ENCODE data around the gene ZNF549.

The ZNF549 gene

DNA sequence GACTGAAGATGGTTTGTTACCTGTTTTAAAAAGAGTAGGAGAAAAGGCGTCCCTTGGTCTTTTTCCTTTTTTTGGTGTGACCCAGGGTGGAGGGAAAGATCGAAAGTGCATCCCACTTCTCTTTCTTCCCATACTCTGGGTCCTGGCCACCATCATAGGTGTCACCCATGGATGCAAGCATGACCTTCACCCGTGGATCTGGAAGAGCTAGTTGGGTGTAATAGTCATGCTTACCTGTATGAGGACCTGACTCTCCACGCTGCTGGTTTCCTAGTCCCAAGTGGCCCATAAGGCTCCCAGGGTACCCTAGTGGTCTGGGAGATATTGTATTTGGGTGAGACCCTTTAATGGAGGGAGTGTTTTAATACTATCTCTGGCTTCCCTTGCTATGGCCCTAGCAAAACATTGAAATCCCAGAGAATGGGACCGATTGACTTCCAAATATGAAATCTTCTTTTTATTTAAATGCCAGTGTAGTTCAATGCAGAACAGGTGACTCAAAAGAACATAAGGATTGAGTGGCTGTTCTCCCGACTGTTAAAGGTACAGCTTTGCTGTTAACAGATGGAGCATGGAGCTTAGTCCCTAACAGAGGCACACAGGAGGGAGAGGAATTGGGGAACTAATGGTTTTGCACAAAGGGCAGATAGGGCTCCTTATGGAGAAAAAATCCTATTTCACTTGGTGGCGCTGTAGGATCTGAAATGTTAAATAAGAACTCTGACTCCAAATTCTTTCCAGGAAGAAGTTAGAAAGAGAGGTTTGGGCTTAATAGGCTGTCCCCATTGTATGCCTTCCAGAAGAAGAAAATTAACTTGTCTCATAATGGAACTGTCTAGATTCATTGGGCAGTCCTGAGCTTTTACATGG lies 39.5 kb downstream of the ZNF549 start:
- no peak for DNase-seq (ENCODE audit: low read depth)

DNA sequence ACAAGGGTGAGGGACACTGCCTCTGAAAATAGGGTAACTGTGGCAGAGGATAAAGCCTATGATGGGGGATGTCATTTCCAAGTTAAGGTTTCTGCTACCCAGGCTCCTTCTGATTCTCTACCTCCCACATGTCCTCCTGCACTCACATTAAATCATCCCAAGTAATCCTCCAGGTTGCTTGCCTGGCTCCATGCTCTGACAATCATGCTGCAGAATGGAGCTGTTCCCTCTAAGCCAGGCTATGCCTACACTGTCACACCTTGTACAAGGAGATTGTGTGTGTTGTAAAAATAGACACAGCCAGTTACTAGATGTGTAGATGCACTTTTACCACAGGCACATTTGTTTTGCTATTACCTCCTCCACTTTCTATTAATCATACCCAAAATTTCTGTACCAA lies 43.6 kb downstream of the ZNF549 start:
- DNase-seq (ENCODE audit: low read depth), result no peak

DNA sequence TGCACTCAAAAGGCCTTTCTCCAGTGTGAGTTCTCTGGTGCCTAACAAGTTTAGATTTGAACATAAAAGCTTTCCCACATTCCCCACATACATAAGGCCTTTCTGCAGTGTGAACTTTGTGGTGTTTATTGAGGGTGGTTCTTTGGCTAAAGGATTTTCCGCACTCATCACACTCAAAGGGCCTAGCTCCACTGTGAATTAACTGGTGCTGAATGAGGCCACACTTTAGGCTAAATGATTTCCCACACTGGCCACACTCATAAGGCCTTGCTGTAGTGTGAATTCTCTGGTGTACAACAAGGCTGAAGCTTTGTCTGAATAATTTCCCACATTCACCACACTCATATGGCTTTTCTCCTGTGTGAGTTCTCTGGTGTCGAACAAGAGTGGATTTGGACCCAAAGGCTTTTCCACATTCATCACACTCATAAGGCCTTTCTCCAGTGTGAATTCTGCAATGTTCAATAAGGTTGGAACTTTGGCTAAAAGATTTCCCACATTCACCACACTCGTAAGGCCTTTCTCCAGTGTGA lies 45.3 kb downstream of the ZNF549 start:
- no peak for DNase-seq (ENCODE audit: low read depth)

DNA sequence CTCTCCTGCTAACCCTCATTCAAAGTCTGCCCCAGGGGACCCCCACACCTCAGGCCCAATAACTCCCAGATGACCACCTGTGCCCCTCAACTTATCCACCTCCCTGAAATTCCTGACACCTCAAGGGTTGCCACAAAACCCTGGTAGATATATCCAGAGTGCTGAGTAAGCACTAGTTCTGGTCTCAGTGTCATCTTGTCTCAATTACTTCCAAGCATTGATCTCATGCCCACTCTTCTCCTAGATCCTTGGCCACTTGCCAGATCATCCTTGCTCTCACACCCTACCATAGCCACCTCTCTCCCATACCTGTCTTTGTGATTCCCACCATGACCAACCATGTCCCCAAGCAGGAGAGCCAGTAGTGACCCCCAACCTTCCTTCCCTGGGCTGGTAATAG lies 49.5 kb downstream of the ZNF549 start:
- no peak for DNase-seq (ENCODE audit: low read depth)

DNA sequence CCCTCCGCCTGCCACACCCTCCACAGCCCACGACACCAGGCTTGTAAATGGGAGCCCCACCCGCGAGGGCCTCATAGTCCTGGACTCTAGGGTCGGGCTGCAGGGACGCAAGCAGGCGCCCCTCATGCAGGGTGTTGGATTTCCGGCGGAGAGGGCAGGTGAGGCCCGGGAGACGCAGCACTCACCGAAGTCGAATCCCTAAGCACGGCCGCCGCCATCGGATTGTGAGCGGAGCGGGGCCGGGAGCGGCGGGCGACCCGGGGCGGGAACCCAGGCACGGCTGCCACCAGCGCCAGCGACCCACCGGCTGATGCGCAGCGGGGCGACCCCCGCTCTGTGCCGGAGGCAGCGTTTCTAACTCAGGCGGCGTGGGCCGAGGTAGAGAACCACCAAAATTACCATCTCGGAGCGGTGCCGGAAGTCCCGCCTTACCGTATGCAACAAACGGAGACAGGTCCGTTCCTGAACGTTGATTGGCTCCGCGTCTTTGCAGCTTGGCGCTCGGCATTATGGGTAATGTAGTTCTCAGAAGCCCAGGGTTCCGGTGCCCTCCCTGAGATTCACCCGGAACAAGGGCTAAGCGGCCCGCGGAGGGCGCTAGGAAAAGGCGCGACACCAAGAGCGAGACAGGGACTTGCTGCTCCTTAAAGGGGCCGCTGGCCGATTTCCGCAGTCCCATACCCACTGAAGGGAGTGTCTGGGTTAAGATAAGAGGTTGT lies 51.5 kb downstream of the ZNF549 start, which contains the start of gene ZNF416:
Gene ZNF416, minus strand, starts transcription at position 425 of the 719 bp plus-strand sequence. Its CDS starts 207 bp downstream, at position 218.
- DNase-seq (ENCODE audit: low read depth), result peak; percentile 93

DNA sequence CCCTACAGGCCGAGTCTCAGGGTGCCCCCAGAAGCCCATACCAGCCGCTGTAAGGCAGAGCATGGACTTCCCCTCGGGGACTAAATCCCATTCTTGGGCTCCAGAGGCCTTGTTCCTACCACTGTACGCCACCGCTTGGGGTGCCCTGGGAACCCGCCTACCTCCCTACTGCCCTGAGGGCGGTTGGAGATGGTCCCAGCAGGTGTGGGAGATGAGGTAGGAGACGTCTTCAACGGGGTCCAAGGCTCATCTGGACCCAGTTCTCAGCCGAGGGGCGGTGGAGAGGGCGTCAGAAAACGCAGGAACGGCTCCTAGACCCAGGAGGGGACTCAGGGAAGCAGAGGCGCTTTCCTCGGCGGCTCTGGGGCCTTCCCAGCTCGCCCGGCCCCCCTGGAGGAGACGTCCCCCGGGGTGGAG lies 56.0 kb downstream of the ZNF549 start:
- no peak for DNase-seq (ENCODE audit: low read depth)

DNA sequence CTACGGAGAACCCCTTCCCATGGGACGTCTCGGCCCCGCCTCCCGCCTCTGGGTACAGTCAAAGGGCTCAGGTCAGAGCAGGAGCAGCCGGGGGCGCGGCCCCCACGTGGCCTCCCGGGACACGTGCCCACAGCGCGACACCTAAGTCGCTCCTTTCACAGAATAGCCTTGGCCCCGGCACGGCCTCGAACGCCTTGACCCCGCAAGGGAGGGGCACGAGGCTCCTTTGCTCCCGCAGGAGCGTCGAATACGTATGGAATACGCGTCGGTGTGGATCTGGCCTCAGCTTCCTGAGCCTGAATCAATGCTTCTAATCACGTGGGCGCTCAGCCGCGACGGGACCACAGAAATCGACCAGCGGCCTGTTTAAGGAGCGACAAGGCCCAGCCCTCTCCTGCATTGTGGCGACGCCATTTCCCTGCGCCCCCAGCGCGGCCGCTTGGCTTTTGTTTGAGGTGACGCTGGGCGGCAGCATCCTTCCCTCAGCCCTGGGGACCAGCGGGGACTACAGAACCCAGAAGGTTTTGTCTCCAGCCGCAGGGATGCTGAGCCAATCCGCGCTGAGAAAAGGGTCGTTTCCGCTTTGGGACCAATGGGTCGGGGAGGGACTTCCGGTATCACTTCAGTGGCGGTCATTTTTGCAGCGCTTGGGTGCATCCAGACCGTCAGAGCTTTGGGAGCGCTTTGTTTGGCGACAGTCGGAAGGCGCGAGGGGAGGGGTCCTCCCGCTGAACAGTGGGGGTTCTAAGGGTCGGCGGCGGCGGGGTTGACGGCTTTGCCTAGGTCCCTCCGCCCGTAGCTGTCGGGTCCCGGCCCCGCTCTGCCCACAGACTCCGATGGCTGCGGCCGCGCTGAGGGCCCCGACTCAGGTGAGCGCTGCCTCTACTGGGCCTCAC lies 56.6 kb downstream of the ZNF549 start, which contains the start of gene ZIK1:
Gene ZIK1, plus strand, starts transcription at position 625 of the 896 bp plus-strand sequence. Its CDS starts 212 bp downstream, at position 837.
- peak; percentile 70 for DNase-seq (ENCODE audit: low read depth)

DNA sequence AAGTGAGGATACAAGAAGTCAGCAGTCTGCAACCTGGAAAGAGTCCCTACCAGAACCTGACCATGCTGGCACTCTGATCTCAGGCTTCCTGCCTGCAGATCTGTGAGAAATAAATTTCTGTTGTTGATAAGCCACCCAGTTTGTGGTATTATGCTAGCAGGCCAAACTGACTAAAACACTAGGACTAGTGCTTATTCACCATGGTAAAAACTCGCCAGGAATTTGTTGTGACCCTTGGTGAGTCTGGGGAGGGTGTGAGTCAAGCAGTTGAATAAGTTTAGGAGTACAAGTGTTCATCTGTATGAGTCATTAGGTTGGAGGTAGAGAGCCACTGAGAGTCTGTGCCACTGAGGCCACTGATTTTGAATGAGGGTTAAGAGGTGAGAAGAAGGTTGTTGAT lies 60.4 kb downstream of the ZNF549 start:
- DNase-seq (ENCODE audit: low read depth), result peak; percentile 91

DNA sequence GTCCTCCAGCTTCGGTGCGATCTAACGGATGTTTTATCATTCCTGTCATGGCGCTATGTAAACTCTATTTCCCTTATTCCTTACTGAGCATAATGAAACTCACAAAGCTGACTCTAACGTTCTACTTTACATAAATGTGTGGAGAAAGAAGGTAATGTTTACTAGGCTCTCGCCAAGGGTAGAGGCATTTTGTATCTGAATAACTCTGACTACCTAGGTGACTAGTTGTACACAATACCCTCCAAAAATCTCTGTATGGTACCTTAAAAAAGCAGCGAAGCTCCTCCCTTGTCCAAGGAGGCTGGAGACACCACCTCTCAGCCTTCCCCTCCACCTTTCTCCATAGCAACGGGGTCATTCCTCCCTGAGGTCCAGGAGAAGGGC lies 72.2 kb downstream of the ZNF549 start:
- DNase-seq (ENCODE audit: low read depth), result no peak

DNA sequence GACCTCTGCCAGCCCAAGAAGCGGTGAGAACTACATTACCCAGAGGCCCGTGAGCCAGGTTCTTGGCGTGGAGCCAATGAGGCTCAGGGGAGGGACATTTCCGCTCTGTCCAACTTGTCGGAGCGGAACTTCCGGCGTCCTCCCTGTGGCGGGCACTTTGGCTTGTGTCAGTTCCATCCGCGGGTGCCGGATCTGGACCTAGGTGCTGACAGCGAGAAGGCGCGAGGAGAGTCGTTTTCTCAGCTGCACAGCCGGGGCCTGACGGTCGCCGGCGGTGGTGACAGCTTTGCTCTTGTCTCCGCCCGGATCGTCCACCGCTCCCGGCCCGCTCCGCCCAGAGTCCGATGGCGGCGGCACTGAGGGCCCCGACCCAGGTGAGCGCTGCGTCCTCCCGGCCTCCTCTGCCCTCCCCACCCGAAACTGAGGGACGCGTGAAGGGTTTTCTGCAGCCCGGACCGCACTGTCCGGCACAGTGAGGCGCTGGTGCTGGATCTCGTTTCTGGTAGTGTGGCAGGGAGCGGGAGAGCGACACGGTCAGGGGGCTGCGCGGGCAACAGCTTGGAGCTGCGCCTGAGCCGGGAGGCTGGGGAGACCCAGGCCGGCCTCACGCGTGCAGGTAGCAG lies 72.7 kb downstream of the ZNF549 start, which contains the start of gene ZNF530:
Gene ZNF530, plus strand, starts transcription at position 125 of the 623 bp plus-strand sequence. CDS start 4,461 bp downstream, outside the sequence.
- DNase-seq (ENCODE audit: low read depth), result peak; percentile 52

DNA sequence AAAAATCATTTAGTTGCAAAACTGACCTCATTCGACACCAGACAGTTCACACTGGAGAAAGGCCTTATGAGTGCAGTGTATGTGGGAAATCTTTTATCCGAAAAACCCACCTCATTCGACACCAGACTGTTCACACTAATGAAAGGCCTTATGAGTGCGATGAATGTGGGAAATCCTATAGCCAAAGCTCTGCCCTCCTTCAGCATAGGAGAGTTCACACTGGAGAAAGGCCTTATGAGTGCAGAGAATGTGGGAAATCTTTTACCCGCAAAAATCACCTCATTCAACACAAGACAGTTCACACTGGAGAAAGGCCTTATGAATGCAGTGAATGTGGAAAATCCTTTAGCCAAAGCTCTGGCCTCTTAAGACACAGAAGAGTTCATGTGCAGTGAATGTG lies 79.8 kb downstream of the ZNF549 start:
- DNase-seq (ENCODE audit: low read depth), result no peak
